Measurements from ENCODE around the gene CDV3. TPM values are rescaled to one million over a fixed set of nuclear protein-coding genes. Genes with fewer than 3 reads are reported as not detected.

CDV3 gene
- polyA plus RNA-seq, 4 donors = 104 to 167 (median 140) TPM

DNA sequence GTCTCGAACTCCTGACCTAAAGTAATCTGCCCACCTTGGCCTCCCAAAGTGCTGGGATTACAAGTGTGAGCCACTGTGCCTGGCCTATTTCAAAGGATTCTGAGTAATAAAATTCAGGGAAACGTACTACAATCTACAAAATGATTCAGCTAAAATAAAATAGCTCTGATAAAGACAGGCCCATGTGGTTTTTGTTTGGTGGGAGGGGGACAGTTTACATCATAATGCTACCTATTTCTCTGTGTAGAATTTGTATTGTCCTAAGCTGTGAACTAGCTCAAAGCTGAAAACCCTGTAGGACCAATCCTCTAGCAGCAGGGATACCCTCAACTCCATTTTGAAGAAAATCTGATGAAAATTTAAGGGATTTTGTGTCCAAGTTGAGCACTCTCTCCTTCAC is 25.8 kb downstream of the CDV3 start:
- DNase-seq (ENCODE audit: low read depth in 4 of 4, low spot score in 3 of 4) = no peak

DNA sequence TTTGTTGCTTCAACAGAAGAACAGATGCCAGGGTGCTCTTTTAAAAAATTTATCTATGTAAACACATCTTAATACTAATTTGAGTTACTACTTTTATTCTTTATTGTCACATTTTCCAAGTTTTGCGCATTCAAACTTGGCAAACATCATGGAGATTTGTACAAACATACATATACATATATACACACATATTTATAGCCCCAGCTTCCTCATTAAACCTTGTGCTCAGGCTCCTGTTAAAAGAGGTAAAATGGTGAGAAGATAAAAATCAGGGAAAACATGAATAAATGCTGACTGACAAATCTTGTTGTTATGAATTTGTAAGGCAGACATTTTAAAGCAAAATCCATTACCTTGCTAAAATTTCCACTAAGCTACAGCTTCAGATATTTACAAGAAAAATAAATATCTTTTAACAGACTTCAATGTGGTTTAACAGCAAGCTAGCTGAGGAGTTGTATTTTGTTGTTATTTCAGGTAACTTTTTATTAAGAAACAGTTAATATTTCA is 27.1 kb downstream of the CDV3 start:
- no peak for DNase-seq (ENCODE audit: low read depth in 4 of 4, low spot score in 3 of 4)

DNA sequence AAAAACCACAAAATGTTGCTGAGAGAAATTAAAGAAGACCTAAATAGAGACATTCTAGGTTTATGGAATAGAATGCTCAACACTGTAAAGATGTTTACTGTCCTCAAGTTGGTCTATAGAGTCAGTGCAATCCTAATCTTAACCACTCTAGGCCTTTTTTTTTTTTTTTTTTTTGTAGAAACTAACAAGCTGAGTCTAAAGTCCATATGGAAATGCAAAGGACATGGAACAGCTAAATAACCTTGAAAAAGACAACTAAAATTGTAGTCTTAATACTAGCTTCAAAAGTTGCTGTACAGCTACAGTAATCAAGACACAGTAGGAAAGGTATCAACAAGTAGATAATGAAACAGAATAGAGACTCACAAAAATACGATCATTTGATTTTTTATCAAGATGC is 32.9 kb downstream of the CDV3 start:
- no peak for DNase-seq (ENCODE audit: low read depth in 4 of 4, low spot score in 3 of 4)

DNA sequence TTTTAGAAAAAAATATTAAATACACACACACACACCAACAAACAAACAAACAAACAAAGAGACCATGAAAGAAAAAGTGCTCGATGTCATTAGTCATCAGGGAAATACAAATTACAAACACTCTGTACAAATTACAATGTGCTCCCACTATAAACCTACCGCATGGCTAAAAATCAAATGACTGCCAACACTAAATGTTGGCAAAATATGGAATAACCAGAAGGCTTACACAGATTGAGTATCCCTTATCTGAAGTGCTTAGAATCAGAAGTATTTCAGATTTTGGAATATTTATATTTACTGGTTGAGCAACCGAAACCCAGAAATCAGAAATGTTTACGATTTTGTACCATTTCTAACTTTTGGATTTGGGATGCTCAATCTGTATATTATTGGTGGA is 33.4 kb downstream of the CDV3 start:
- DNase-seq (ENCODE audit: low read depth in 4 of 4, low spot score in 3 of 4) = no peak

DNA sequence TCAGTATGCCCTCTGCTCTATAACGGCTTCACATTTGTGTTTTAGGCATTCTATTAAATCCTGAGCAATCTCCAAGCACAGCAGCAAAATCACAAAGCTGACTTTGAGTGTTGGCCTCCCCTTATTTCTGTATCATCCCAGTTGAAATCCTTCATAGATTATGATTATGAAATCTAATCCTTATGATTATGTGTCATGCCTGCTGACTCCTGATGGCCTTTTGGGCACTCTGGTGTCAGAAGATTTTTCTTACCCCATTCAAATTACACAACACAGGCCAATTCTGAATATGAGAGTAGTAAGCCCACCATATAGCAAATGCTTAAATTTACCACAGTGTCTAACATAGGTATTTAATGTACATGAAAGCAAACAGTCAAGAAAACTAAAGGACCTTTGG is 34.3 kb downstream of the CDV3 start:
- DNase-seq (ENCODE audit: low read depth in 4 of 4, low spot score in 3 of 4) = no peak

DNA sequence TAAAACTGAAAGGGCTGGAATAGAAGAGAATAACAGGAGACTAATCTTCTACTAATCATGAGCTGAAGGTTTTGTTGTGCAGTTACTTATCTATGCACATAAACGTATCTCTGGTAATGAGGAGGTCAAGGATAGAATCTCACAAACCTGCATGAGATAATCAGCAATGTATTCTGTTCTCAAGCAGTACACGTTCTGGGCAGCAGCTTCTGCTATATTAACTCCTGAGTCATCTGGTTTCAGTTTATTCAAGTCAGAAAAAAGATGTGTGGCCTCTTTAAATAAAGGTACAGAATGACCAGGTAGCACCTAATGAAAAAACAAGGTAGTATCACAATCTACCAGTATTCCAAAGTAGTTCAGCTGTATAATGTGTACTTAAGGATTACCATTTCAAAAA is 34.9 kb downstream of the CDV3 start:
- no peak for DNase-seq (ENCODE audit: low read depth in 4 of 4, low spot score in 3 of 4)

DNA sequence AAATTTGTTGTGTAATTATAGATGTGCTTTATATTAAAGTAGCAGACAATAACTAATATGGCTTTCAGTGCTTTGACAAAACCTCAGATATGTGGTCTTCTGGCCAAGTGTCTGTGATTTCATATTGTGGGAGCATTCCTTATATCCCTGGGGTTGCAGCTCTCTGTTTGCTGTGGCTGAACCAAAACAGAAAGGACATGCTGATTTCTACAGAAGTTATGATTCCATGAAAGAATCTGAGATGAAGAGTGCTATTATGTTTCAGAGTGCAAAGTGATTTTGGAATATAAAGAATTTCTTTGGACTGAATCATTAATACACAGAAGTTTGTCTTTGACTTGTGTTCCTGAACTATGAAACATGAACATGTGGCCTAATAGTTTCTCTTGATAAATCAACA is 36.5 kb downstream of the CDV3 start:
- no peak for DNase-seq (ENCODE audit: low read depth in 4 of 4, low spot score in 3 of 4)

DNA sequence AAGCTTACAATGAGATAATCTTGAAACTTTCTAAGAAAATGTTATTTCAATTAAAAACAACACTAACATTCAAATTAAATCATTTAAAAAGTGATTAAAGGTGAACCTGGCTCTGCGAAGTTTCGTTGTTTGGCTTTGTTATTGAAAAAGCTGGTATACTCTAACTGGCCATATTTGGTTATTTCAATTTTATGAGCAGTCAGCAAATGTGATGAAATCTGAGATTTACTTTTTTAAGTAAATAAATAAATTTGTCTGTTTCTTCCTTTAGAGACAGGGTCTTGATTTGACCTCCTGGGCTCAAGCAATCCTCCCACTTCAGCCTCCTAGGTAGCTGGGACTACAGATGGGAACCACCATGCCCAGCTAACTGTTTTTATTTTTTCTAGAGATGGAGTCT is 38.0 kb downstream of the CDV3 start:
- no peak for DNase-seq (ENCODE audit: low read depth in 4 of 4, low spot score in 3 of 4)

DNA sequence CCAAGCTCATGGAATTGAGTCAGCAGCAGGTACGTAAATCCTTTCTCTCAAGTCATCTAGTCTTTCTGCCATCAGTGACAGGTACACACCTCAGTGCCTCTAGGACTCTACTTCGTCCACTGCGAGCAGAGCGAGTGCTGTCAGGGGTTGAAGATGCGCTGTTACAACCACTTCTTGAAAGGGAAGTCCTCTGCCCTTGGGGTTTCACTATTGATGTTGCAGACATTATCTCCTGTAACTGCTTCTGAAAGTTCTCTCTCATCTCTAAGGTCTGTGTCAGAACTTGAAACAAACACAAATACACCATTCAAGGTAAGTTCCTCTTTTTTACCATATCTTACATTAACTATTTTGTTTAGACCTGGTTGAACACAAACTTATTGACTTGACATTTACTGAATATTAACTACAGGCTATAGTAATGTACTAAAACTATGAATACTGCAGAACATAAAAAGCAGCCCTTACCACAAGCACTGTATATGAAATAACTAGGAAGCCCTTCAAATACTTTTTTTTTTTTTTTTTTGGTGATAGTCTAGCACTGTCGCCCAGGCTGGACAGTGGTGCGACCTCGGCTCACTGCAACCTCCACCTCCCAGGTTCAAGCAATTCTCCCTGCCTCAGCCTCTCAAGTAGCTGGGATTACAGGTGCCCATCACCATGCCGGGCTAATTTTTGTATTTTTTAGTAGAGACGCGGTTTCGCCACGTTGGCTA is 46.7 kb downstream of the CDV3 start:
- no peak for DNase-seq (ENCODE audit: low read depth in 4 of 4, low spot score in 3 of 4)

DNA sequence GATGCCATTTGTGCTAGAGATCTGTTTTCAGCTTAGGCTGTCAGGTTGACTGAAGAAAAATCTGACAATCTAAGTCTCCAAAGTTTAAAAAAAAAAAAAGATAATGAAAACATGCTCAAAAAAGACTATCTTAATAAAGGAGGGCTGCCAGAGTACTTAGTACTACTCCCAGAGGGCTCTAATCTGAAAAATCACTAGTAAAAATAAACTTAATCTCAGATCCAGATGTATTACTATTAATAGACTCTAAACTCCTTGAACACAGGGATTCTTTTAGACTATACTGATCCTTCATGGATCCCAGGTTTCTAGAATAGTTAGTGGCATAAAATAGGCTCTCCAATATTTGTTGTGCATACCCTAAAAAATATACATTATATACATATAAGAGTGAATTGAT is 54.3 kb downstream of the CDV3 start:
- no peak for DNase-seq (ENCODE audit: low read depth in 4 of 4, low spot score in 3 of 4)

DNA sequence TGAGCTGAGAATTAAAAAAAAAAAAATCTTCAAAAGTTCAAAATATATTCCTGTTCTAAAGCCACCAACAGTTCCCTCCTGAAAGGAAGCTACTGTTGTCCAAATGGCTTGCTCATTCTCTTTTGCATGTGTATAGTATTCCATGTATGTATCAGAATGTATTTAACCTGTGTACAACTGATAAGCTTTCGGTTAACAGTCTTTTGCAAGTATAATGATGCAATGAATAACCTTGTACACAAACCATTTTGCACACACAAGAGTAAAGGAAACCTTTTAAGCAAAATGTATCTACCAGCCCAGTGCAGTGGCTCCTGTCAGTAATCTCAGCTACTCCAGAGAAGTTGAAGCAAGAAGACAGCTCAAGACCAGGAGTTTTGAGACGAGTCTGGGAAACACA is 55.7 kb downstream of the CDV3 start:
- no peak for DNase-seq (ENCODE audit: low read depth in 4 of 4, low spot score in 3 of 4)

DNA sequence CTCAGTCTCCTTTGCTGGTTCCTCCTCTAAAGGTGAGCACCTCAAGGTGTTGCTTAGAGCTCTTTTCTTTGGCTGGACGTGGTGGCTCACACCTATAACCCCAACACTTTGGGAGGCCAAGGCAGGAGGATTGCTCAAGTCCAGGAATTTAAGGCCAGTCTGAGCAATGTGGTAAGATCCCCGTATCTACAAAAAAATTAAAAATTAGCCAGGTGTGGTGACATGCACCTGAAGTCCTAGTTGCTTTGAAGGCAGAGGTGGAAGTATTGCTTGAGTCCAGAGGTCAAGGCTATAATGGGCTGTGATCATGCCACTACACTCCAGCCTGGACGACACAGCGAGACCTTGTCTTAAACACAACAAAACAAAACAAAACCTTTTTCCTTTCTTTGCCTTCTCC is 60.0 kb downstream of the CDV3 start:
- no peak for DNase-seq (ENCODE audit: low read depth in 4 of 4, low spot score in 3 of 4)

Other genes with a start within 250 kb of the CDV3 start
- gene BFSP2, start 173.6 kb upstream of the CDV3 start, polyA plus RNA-seq (ENCODE audit: insufficient read length in 4 of 4) = under 1 TPM in 1 of 4 donors, not detected in 3; 0.69 TPM
- 10 to 100 TPM; 34.7 to 48.9 (median 43.6) TPM for gene TOPBP1, start 88.3 kb downstream of the CDV3 start, polyA plus RNA-seq (ENCODE audit: insufficient read length in 4 of 4)
- 10 to 100 TPM in 1 of 4 donors, 1 to 10 TPM in 3; 3.7 to 79.0 (median 5.8) TPM for gene TF, start 172.7 kb downstream of the CDV3 start, polyA plus RNA-seq (ENCODE audit: insufficient read length in 4 of 4)
- 10 to 100 TPM; 46.3 to 61.5 (median 52.2) TPM for gene SRPRB, start 232.1 kb downstream of the CDV3 start, polyA plus RNA-seq (ENCODE audit: insufficient read length in 4 of 4)

Data from left renal pelvis (tissue), 4 donors.